Measurements from ENCODE around the gene ALKBH3.

GRCh38 chr11:43866520-43866919, 14.1 kb upstream of the ALKBH3 start:
- no peak for TF ChIP-seq POLR2A (IDR thresholded peaks at IDR 0.05; ENCODE audit: low read depth)
- no peak for TF ChIP-seq CTCF (IDR thresholded peaks at IDR 0.05)
- no peak for TF ChIP-seq POLR2AphosphoS5 (IDR thresholded peaks at IDR 0.05)

Data from esophagus muscularis mucosa (tissue), 3 donors.